Ishikawa (cell line): Measurements from ENCODE around the gene LRRC8E.

Experiments used
- CREB1 ChIP-seq: IDR thresholded peaks from 2 replicates; pipeline ENCODE4 v1.6.1; 2012; ENCODE audit warnings: low read depth
- EP300 ChIP-seq: IDR thresholded peaks from 2 replicates; pipeline ENCODE4 v1.6.1; 2012; ENCODE audit warnings: borderline replicate concordance
- MAX ChIP-seq: IDR thresholded peaks from 2 replicates; pipeline ENCODE4 v1.6.1; 2012
- NFIC ChIP-seq: IDR thresholded peaks from 2 replicates; pipeline ENCODE4 v1.6.1; 2012
- RAD21 ChIP-seq: IDR thresholded peaks from 2 replicates; pipeline ENCODE4 v1.6.1; 2012; ENCODE audit warnings: low read depth
- REST ChIP-seq: IDR thresholded peaks from 2 replicates; pipeline ENCODE4 v1.6.1; 2012; ENCODE audit warnings: low read depth, mild to moderate bottlenecking
- TAF1 ChIP-seq: IDR thresholded peaks from 2 replicates; pipeline ENCODE4 v1.6.1; 2012; ENCODE audit warnings: low read depth, mild to moderate bottlenecking
- TCF12 ChIP-seq: IDR thresholded peaks from 2 replicates; pipeline ENCODE4 v1.6.1; 2012; ENCODE audit warnings: low read depth
- TEAD4 ChIP-seq: IDR thresholded peaks from 2 replicates; pipeline ENCODE4 v1.6.1; 2012
- USF1 ChIP-seq: IDR thresholded peaks from 2 replicates; pipeline ENCODE4 v1.6.1; 2012
- YY1 ChIP-seq: IDR thresholded peaks from 2 replicates; pipeline ENCODE4 v1.6.1; 2012; ENCODE audit warnings: low read depth
- ZBTB7A ChIP-seq: IDR thresholded peaks from 2 replicates; pipeline ENCODE4 v1.6.1; 2012; ENCODE audit warnings: low read depth

- TF ChIP-seq EP300 (no peak), YY1 (no peak), MAX (0 out of 2 replicates have a peak, but pooled peaks have one; percentile 18), TEAD4 (no peak), REST (no peak), TAF1 (no peak; the same call in 1 of the 2 replicates), CREB1 (no peak), RAD21 (no peak), USF1 (no peak), TCF12 (0 out of 2 replicates have a peak, but pooled peaks have one; percentile 13), ZBTB7A (no peak), NFIC (no peak)
Measured at GRCh38 chr19:7926021-7926726, 37.9 kb downstream of the LRRC8E start, which contains the start of gene CTXN1.
